Skeletal muscle cell (primary cell): ENCODE measurements around the gene ITPKA.
A peak's percentile ranks its signal among the peaks of the same experiment; 100 is the strongest.

ENCODE experiments used
- DNase-seq: peaks from one replicate; pipeline ENCODE4 v3.0.0-alpha.2; 2010; ENCODE audit warnings: low read depth
- H3K4me3 ChIP-seq: 2 replicates; pipeline ENCODE4 v1.5.1; 2011; ENCODE audit warnings: low read depth, mild to moderate bottlenecking, control low read depth, low read length, moderate library complexity

The ITPKA gene

DNA sequence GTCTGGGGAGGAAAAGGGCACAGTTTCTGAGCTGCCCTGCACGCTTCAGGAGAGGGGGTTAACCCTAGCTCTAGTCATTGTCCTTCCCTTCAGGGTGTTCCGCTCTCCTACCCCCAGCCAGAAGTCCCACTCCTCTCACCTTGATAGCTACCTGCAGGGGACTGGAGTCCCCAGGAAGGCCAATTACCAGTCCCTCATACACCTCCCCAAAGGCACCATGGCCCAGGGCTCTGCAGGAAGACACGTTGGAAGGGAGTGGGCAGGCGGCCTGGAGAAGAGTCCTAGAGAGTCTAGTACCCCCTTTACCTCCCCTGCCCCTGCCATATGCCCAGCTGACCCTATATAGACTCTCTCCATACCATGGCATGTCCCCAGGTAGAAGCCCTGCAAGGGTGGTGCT lies 12.1 kb downstream of the ITPKA start:
- no peak for DNase-seq
- no peak overlapping the region for H3K4me3 ChIP-seq

- DNase-seq, result no peak
- H3K4me3 ChIP-seq, result no peak overlapping the region
Observed at GRCh38 chr15:41506796-41507341, 13.2 kb downstream of the ITPKA start.

- no peak overlapping the region for H3K4me3 ChIP-seq
- no peak for DNase-seq
Observed at GRCh38 chr15:41507820-41508290, 14.2 kb downstream of the ITPKA start.

DNA sequence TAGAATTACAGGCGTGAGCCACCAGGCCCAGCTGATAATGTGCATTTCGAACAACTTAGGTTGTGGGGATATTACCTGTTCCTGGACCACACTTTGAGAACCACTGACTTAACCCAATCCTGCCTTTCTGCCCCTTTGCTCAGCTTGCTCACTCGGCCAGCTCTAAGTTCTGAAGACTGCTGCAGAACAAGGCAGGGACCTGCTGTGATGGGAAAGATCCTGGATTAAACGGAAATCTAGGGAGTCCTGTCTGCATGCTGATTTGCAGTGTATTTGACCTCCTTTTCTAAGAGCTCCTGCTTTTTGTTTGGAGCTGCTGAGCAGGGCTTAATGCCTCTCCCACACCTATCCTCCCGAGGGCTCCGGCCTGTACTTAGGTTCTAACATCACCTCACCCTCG lies 17.1 kb downstream of the ITPKA start:
- no peak overlapping the region for H3K4me3 ChIP-seq
- no peak for DNase-seq

DNA sequence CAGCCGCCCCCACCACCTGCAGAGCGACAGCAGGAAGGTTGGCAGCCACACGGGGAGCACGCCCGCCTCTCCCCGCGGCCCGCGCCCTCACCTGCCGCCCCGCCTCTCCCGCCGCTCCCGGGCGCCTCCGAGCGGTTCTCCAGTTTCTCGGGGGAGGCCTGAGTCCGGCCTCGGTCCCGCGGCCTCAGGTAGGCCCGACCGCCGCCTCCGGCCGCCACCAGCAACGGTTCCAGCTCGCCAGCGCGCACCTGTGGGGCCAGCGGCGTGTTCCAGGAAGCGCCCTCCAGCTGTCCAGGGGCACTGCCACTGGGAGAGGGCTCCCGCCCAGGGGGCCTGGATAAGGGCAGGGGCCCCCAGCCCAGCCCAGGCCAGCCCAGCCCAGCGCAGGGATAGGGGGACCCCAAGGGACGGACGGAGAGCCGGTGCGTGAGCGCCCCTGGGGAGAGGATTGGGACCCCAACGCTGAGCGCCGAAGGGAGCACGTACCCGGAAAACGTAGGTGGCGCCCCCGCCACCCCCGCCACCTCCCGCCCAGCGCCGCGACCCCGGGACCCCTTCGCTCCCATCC lies 17.7 kb downstream of the ITPKA start:
- no peak for DNase-seq
- no peak overlapping the region for H3K4me3 ChIP-seq

GRCh38 chr15:41511899-41512369 lies 18.3 kb downstream of the ITPKA start:
- no peak for DNase-seq
- H3K4me3 ChIP-seq, result no peak overlapping the region

DNA sequence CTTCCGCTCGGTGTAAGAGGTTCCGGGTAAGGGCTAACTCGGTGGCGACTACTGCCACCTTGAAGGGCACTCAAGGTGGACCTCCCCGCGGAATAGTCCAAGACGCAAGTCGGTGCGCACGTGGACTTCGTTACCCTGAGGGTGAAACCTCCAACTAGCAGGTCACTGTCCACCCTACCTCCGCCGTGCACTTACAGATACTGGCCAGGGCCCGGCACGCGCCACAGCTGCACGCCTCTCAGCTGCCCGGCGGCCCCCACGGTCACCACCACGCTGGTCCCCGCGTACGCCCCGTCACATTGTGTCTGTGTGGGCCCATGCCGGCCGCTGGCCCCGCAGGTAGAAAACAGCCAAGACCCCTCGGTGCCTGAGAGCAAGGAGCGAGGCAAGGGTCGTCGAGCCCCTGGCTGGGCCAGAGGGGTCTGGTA lies 18.9 kb downstream of the ITPKA start:
- DNase-seq, result no peak
- H3K4me3 ChIP-seq, result no peak overlapping the region

DNA sequence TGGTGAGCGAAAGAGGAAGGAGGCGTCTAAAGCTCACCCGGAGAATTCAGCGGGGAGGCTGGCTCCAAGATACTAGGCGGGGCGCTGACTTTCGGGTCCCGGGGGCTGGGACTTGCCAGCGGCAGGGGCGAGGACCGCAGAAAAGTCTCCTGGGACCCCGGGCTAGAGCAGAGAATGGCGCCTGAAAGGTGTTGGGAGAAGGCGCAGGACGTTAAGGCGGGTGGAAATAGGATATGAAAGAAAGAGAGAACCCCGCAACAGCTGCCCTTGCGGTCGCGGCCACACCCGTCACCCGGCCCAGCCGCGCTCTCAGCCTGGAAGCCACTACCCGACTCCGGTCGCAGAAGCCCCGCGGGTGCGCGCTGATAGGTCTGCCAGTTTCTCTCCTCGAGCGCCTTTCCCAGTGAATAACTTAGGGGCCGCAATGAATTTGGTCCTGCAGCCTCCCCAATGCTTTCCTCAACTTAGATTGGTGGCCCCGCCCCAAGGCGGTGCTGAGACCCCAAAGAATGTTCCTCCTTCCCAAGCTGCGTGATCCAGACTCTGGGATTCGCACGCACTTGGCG lies 19.3 kb downstream of the ITPKA start:
- no peak for DNase-seq
- H3K4me3 ChIP-seq, result peak overlapping the region; percentile 30

- peak within 1 kb of the TSS; percentile 30 for H3K4me3 ChIP-seq
- no peak for DNase-seq
Observed at GRCh38 chr15:41513506-41514227, 20.0 kb downstream of the ITPKA start, which contains the start of gene LTK. Gene LTK (minus strand): TSS chr15:41513827. CDS start chr15:41513709, 118 bp downstream.

DNA sequence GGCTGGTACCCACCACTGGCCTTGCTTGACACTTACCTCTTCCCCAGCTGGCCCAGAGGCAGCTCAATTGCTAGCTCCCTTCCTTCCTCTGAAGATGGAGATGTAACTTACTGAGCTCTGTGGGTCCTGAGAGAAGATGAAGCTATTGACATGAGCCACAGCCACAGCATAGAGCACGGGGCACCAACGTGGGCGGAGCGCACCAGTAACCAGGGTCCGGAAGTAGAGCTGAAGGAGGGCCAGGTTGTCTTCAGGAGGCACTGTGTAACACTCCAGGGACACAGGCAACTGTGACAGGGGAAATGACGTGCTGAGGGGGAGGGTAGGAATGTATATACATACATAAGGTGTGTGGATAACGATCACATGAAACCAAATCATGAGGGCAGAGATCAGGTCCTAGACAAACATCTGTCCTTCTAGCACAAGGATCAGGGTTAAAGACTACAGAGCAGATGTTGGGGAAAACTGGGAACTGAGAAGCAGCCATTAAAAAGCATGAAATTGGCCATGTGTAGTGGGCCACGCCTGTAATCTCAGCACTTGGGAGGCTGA lies 24.3 kb downstream of the ITPKA start:
- DNase-seq, result no peak
- H3K4me3 ChIP-seq, result no peak overlapping the region

GRCh38 chr15:41520636-41521035 lies 27.0 kb downstream of the ITPKA start:
- H3K4me3 ChIP-seq, result no peak overlapping the region
- no peak for DNase-seq

- no peak overlapping the region for H3K4me3 ChIP-seq
- DNase-seq, result no peak
Observed at GRCh38 chr15:41521614-41522013, 27.9 kb downstream of the ITPKA start.

DNA sequence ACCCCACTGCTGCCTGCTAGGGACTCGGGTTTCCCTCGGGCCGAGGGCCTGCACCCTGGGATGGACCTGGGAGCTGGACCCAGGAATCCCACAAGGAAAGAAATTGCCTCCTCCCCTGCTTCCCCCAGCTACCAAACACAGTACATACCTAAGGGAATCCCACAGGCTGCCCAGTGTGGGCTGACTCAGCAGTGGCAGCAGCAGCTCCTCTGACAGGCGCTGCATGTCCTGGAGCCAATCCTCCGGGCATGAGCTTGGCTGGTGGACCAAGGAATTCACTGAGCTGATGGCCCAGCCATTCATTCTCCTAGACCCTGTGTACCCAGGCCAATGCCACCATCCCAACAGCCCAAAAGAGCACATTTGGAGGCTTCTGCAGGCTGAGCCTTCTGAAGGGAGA lies 29.4 kb downstream of the ITPKA start:
- no peak overlapping the region for H3K4me3 ChIP-seq
- DNase-seq, result no peak

GRCh38 chr15:41530363-41530956 lies 36.8 kb downstream of the ITPKA start:
- H3K4me3 ChIP-seq, result no peak overlapping the region

GRCh38 chr15:41535544-41535943 lies 41.9 kb downstream of the ITPKA start:
- H3K4me3 ChIP-seq, result no peak overlapping the region
- no peak for DNase-seq

More at GRCh38 chr15:41530363-41530956, 36.8 kb downstream of the ITPKA start:
- DNase-seq, result no peak

GRCh38 chr15:41536866-41537265 lies 43.2 kb downstream of the ITPKA start:
- DNase-seq, result no peak
- no peak overlapping the region for H3K4me3 ChIP-seq

DNA sequence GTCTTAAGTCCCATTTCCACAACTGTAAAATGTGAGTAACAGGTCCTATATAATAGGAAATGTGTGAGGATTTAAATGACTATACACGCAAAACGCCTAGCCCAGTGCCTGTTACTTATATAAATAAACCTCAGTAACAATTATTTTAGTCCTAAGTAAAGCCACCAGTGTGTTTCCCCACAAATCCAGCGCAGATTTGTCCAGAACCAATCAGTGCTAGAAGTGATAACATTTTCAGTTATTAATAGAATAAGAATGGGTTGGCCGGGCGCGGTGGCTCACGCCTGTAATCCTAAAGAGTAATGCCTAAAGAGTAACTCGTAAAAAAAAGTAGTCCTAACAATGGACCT lies 49.8 kb downstream of the ITPKA start:
- DNase-seq, result no peak
- peak overlapping the region; percentile 70 for H3K4me3 ChIP-seq

DNA sequence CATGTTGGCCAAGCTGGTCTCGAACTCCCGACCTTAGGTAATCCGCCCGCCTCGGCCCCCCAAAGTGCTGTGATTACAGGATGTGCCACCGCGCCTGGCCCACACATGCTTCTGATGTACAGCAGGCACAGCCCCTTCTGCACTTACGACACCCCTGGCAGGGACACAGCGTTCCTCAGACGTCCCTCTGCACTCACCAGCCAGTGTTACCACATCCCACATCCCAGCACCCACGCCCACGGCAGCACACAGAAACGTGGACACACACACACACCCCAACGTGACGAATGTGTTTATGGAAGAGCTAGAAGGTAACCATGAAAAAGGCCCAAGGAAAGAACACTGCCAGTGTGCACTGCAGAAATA lies 51.0 kb downstream of the ITPKA start:
- no peak for DNase-seq
- no peak overlapping the region for H3K4me3 ChIP-seq

DNA sequence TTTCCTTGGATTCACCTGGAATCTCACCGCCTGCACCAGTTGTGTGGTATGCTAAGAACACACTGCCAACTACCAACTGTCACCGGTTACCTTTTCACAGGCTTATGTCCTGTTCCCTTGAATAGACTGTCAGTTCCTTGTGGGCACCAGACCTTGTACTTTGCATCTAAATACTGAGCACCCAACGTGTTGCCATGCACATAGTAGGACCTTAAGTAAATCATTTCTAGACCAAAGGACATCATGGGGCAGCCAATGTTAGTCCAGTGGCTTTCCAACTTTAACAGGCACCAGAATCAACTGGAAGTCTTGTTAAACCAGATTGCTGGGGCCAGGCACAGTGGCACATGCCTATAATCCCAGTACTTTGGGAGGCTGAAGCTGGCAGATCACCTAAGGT lies 51.5 kb downstream of the ITPKA start:
- no peak overlapping the region for H3K4me3 ChIP-seq
- DNase-seq, result no peak
